Raji (cell line): Measurements from ENCODE around the gene FAM120AOS.

Experiments
- POLR2A ChIP-seq: IDR thresholded peaks from 2 replicates; pipeline ENCODE4 v1.6.1; 2011; ENCODE audit warnings: low read depth, low read length, control low read depth; ENCODE audit not compliant: insufficient read depth

FAM120AOS gene

GRCh38 chr9:93453047-93453914 is at the start of gene FAM120AOS:
Gene FAM120AOS, minus strand, starts transcription at chr9:93453581. Its CDS starts 872 bp downstream, at chr9:93452709.
- TF ChIP-seq POLR2A: peak; percentile 63

GRCh38 chr9:93501406-93501805 is 48.0 kb upstream of the FAM120AOS start:
- TF ChIP-seq POLR2A: no peak

- no peak for TF ChIP-seq POLR2A
Observed at GRCh38 chr9:93500571-93501298, 47.4 kb upstream of the FAM120AOS start.

GRCh38 chr9:93496285-93496684 is 42.9 kb upstream of the FAM120AOS start:
- TF ChIP-seq POLR2A: no peak

- no peak for TF ChIP-seq POLR2A
Observed at GRCh38 chr9:93493949-93494348, 40.6 kb upstream of the FAM120AOS start.

GRCh38 chr9:93492327-93492726 is 38.9 kb upstream of the FAM120AOS start:
- TF ChIP-seq POLR2A: no peak

- no peak for TF ChIP-seq POLR2A
Observed at GRCh38 chr9:93491593-93492232, 38.3 kb upstream of the FAM120AOS start.

GRCh38 chr9:93488244-93488643 is 34.9 kb upstream of the FAM120AOS start:
- TF ChIP-seq POLR2A: no peak

- no peak for TF ChIP-seq POLR2A
Observed at GRCh38 chr9:93486268-93486667, 32.9 kb upstream of the FAM120AOS start.

GRCh38 chr9:93483497-93483896 is 30.1 kb upstream of the FAM120AOS start:
- TF ChIP-seq POLR2A: no peak

GRCh38 chr9:93480728-93481324 is 27.4 kb upstream of the FAM120AOS start:
- TF ChIP-seq POLR2A: no peak

GRCh38 chr9:93480262-93480661 is 26.9 kb upstream of the FAM120AOS start:
- TF ChIP-seq POLR2A: no peak

- TF ChIP-seq POLR2A: no peak
Observed at GRCh38 chr9:93479726-93480125, 26.3 kb upstream of the FAM120AOS start.

GRCh38 chr9:93477397-93477796 is 24.0 kb upstream of the FAM120AOS start:
- no peak for TF ChIP-seq POLR2A

- TF ChIP-seq POLR2A: no peak
Observed at GRCh38 chr9:93476924-93477323, 23.5 kb upstream of the FAM120AOS start.
